Astrocyte of the spinal cord (primary cell): ENCODE results near the gene ACTA1.

Experiments
- DNase-seq: peaks from one replicate; pipeline ENCODE4 v3.0.0; 2011; ENCODE audit warnings: low read depth, low spot score
- H3K4me3 ChIP-seq: 2 replicates; pipeline ENCODE4 v1.5.1; 2011; ENCODE audit warnings: low read depth, mild to moderate bottlenecking, low read length, moderate library complexity
- in situ Hi-C: cut with HindIII; loops from 2 replicates; pipeline ENCODE4 v1.10.0; 2017; ENCODE audit warnings: low sequenced_read_pairs
- TF ChIP-seq, protein P1 (sequence below): IDR thresholded peaks from 2 replicates; pipeline ENCODE4 v1.5.1; 2012; ENCODE audit warnings: low read depth, mild to moderate bottlenecking, low read length, inconsistent platforms

Gene ACTA1

DNA sequence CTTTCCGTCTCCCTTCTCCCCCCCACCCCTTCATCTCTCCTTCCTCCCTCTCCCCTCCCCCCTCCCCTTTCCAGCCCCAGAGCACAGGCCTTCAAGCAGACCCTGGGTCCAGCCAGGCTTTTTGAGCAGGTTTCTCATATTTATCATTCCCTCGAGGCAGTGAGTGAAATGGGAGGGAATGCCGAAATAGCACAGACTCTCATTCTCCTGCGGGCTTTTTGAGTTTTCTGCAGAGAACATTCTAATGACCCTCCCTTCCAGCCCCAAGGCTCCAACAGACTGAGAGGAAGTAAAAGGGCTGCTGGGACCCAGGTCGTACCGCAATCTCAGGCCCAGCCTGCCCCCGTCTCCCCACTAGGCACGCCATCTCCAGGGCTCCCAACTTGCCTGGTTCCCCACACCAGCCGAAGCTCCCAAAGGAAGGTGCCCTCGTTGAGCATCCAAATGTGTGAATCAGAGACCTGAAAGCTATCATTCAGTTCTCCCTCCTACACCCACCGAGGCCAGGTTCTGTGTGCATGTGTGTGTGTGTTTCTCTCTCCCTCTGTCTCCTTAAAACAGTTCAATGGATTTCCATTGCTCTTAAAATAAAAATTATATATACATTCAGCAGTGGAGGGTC, 22.3 kb downstream of the ACTA1 start:
- TF ChIP-seq, protein P1, sequence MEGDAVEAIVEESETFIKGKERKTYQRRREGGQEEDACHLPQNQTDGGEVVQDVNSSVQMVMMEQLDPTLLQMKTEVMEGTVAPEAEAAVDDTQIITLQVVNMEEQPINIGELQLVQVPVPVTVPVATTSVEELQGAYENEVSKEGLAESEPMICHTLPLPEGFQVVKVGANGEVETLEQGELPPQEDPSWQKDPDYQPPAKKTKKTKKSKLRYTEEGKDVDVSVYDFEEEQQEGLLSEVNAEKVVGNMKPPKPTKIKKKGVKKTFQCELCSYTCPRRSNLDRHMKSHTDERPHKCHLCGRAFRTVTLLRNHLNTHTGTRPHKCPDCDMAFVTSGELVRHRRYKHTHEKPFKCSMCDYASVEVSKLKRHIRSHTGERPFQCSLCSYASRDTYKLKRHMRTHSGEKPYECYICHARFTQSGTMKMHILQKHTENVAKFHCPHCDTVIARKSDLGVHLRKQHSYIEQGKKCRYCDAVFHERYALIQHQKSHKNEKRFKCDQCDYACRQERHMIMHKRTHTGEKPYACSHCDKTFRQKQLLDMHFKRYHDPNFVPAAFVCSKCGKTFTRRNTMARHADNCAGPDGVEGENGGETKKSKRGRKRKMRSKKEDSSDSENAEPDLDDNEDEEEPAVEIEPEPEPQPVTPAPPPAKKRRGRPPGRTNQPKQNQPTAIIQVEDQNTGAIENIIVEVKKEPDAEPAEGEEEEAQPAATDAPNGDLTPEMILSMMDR: no peak
- DNase-seq: no peak

DNA sequence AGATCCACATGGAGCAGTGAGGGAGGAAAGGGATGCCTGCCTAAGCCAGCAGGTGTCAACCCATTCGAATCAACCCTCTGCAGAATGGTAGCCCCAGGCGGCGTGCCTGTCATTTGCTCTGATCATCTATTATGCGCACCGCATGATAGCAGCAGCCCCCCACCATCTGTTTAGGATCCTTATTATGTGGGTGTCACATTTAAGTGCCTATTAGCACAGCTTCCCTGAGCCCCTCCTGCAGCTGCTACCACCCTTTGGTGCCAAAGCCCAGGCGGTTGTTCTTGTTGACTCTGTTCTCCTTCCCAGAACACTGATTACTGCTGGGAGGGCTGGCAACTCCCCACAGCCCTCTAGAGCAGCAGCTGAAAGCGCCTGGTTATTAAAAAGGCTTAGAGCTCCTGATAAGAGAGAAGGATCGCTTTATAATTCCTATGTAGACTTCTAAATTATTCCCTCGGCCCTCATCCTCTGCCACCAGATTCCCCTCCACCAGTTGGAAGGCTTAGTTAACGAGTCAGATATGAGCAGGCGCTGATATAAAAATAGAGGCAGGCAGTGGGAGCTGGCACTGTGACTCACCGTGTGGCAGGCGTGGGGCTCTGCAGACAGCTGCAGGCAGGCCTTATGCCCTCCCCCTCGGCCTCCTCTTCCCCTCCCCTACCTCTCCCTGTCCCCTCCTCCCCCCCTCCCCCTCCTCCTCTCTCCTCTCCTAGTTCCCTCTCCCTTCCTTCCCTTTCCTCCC, 23.0 kb downstream of the ACTA1 start:
- DNase-seq: peak; percentile 30
- TF ChIP-seq, protein P1: no peak
- in situ Hi-C loops: no loop called here
- H3K4me3 ChIP-seq: no peak overlapping the region

More for the DNA sequence above, 22.3 kb downstream of the ACTA1 start:
- in situ Hi-C loops: no loop called here
- H3K4me3 ChIP-seq: no peak overlapping the region

- no peak for DNase-seq
- in situ Hi-C loops: no loop called here
- H3K4me3 ChIP-seq: no peak overlapping the region
- TF ChIP-seq, protein P1: no peak
These were observed 23.6 kb downstream of the ACTA1 start for GRCh38 chr1:229410370-229410691.

- in situ Hi-C loops: no loop called here
- no peak for DNase-seq
- H3K4me3 ChIP-seq: no peak overlapping the region
- TF ChIP-seq, protein P1: no peak
These were observed 24.1 kb downstream of the ACTA1 start for GRCh38 chr1:229409616-229410369.

DNA sequence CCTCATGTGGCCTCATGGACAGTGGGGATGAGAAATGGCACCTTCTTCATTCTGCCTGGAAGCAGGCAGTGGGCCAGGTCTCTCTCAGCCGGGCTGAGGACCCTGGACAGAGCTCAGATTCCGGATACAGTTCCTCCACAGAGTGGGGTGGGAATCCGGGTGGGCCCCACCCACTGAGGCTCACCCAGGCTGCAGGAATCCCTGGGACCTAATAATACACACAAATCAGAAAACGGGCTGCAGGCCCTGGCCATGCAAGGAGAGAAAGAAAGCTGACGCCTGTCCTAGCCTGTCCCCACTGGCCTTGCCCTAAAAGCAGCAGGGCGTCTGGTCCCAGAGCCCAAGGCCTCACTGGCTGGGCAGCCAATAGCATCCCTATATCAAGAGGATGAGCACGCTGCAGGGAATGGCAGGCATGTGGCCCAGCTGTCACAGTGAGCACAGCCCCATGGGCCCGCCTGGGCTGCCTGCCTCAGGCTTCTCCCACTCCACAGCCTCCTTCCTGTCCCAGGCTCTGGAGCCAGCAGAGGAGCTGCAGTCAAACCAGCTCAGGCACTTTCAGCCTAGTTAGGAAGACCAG, 25.3 kb downstream of the ACTA1 start:
- in situ Hi-C loops: no loop called here
- DNase-seq: no peak
- TF ChIP-seq, protein P1: no peak
- H3K4me3 ChIP-seq: no peak overlapping the region

GRCh38 chr1:229407206-229408026, 26.5 kb downstream of the ACTA1 start:
- no peak for DNase-seq
- H3K4me3 ChIP-seq: no peak overlapping the region
- in situ Hi-C loops: no loop called here
- TF ChIP-seq, protein P1: peak; percentile 8
